GM12891 (cell line): ENCODE data around the gene LEMD2.

Experiments
- DNase-seq: peaks from one replicate; pipeline ENCODE4 v3.0.0; 2011; ENCODE audit warnings: low spot score; ENCODE audit not compliant: insufficient read length
- FAIRE-seq: peaks from 2 replicates; lab custom pipeline; 2011; peaks lifted over from hg19 to GRCh38; lab: Jason Lieb, UNC
- PAX5 ChIP-seq: IDR thresholded peaks from 2 replicates; pipeline ENCODE4 v1.6.1; 2011; ENCODE audit warnings: low read length, moderate library complexity, mild to moderate bottlenecking; ENCODE audit not compliant: insufficient read depth, severe bottlenecking
- POLR2A ChIP-seq: IDR thresholded peaks from 2 replicates; pipeline ENCODE4 v1.6.1; 2011; ENCODE audit warnings: low read depth, low read length, control low read depth
- POLR2AphosphoS5 ChIP-seq: IDR thresholded peaks from 2 replicates; pipeline ENCODE4 v1.6.1; 2011; ENCODE audit warnings: low read depth, low read length, control low read depth
- POU2F2 ChIP-seq: IDR thresholded peaks from 2 replicates; pipeline ENCODE4 v1.6.1; 2011; ENCODE audit warnings: low read depth, mild to moderate bottlenecking, control low read depth, low read length, moderate library complexity
- SPI1 ChIP-seq: IDR thresholded peaks from 2 replicates; pipeline ENCODE4 v1.6.1; 2011; ENCODE audit warnings: low read depth, low read length, control low read depth
- TAF1 ChIP-seq: IDR thresholded peaks from 2 replicates; pipeline ENCODE4 v1.6.1; 2011; ENCODE audit warnings: low read depth, low read length, control low read depth

LEMD2 gene

GRCh38 chr6:33808641-33809180 is 19.8 kb upstream of the LEMD2 start:
- FAIRE-seq (no peak), DNase-seq (no peak)
- no peak for TF ChIP-seq POLR2A
- no peak for TF ChIP-seq SPI1
- no peak for TF ChIP-seq PAX5
- TF ChIP-seq POU2F2: no peak
- TF ChIP-seq POLR2AphosphoS5: no peak
- no peak for TF ChIP-seq TAF1

DNA sequence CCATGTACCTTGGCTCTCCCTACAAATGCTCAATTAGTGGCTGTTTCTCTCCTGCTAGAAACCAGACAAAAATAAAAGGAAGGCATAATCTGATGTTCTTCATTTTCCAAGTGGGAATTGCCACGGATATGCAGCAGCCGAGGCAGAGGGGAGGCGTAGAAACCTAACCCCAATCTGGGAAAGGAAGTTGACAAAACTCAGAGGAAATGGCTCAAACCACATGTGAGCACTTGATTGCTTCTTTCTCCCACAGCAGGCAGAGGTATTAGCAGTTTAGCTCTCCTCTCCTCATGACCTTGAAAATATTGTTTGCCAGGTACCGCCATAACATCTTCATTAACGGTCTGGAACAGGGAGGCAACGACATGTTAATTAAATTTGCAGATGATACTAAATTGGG is 18.7 kb upstream of the LEMD2 start:
- TF ChIP-seq POU2F2 (no peak), POLR2A (no peak), SPI1 (no peak), PAX5 (no peak), POLR2AphosphoS5 (no peak), TAF1 (no peak)
- DNase-seq: no peak
- no peak for FAIRE-seq

GRCh38 chr6:33806841-33807240 is 17.9 kb upstream of the LEMD2 start:
- FAIRE-seq (no peak), DNase-seq (no peak)
- TF ChIP-seq PAX5: no peak
- no peak for TF ChIP-seq POLR2A
- TF ChIP-seq POLR2AphosphoS5: no peak
- no peak for TF ChIP-seq SPI1
- no peak for TF ChIP-seq TAF1
- no peak for TF ChIP-seq POU2F2

DNA sequence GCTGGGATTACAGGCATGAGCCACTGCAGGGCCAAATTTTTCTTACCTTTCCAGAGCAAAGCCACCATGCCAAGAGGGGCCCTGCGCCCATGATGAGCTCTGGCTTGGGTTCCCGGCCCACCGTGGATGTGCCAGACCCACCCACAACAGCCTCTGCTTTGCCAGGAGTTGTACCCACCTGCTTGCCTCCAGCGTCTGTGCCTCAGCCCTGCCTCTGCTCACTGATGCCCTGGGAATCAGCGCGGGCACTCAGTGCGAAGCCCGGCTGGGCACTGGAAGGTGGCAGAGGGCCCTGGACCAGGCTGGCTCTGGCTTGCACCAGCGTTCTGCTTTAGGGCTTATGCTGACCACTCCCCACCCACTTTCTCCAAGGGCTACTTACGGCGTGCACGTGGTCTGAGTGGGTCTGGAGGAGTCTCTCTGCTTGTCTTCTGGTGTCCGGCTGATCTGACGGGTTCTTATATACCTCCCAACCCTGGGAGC is 14.7 kb upstream of the LEMD2 start, which contains the start of gene MLN:
Gene MLN (minus strand): TSS at position 433 of the 483 bp plus-strand sequence. CDS start 2,840 bp downstream, outside the sequence.
- TF ChIP-seq POLR2A (no peak), POU2F2 (no peak), PAX5 (no peak), SPI1 (no peak), TAF1 (no peak), POLR2AphosphoS5 (no peak)
- FAIRE-seq: no peak
- no peak for DNase-seq

GRCh38 chr6:33802186-33802958 is 13.4 kb upstream of the LEMD2 start:
- FAIRE-seq (no peak), DNase-seq (no peak)
- no peak for TF ChIP-seq POLR2AphosphoS5
- TF ChIP-seq TAF1: no peak
- TF ChIP-seq POU2F2: no peak
- no peak for TF ChIP-seq PAX5
- TF ChIP-seq POLR2A: no peak
- no peak for TF ChIP-seq SPI1

DNA sequence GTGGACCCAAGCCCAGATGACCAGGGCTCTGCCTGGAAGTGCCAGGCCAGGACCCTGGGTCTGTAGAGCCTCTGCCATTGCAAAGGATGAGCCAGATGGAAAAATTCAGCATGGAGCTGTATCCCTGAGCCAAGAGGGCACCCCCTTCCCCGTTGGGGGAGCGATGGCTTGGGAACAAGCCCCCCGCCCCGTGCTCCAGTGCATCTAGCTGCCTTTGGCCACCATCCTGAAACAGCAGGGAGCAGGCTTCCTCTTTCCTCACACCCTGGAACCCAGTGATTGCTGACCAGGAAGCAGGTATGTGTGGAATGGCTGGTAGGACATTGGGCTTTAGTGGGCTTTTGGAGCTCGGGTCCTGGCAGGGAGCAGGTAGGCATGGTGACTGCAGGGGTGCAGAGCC is 12.7 kb upstream of the LEMD2 start:
- no peak for TF ChIP-seq PAX5
- TF ChIP-seq SPI1: no peak
- TF ChIP-seq TAF1: no peak
- no peak for TF ChIP-seq POU2F2
- no peak for TF ChIP-seq POLR2A
- TF ChIP-seq POLR2AphosphoS5: no peak
- FAIRE-seq (no peak), DNase-seq (no peak)

GRCh38 chr6:33800248-33800969 is 11.5 kb upstream of the LEMD2 start:
- no peak for FAIRE-seq

GRCh38 chr6:33799454-33800113 is 10.7 kb upstream of the LEMD2 start:
- no peak for FAIRE-seq
- TF ChIP-seq TAF1 (no peak), POU2F2 (no peak), POLR2A (no peak), POLR2AphosphoS5 (no peak), SPI1 (no peak), PAX5 (no peak)
- DNase-seq: no peak

More at GRCh38 chr6:33800248-33800969, 11.5 kb upstream of the LEMD2 start:
- DNase-seq: no peak
- TF ChIP-seq SPI1: no peak
- no peak for TF ChIP-seq POLR2AphosphoS5
- no peak for TF ChIP-seq TAF1
- no peak for TF ChIP-seq POU2F2
- no peak for TF ChIP-seq POLR2A
- TF ChIP-seq PAX5: no peak

DNA sequence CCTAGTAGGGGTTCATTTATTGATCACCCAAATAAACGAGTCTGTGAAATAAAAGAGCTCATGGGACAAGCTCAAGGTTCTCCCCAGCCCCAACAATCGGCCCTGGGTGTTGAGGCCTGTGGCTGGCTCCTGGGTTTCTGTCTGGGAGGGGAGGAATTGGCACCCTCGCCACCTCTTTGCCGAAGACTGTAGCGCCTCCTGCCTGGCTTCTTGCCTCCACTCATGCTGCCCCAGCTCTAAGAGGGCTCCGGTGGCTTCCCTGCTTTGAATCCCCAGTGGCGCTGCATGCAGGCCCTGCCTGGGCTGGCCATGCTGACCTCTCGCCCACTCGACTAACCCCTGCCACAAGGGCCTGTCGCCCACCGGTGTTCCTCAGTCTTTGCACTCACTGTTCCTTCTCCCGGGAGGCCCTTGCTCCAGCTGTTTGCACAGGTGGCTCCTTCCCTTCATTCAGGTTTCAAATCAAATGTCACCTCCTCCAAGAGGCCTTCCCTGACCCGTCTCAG is 9.5 kb upstream of the LEMD2 start:
- no peak for TF ChIP-seq TAF1
- TF ChIP-seq POLR2A: no peak
- TF ChIP-seq SPI1: no peak
- TF ChIP-seq POU2F2: no peak
- TF ChIP-seq PAX5: no peak
- TF ChIP-seq POLR2AphosphoS5: no peak
- DNase-seq: no peak
- FAIRE-seq: no peak
